DND-41 (cell line): Measurements from ENCODE around the gene ADCY9.

ENCODE experiments used
- ATAC-seq: fragments of 200-7000 bp; cut with Tn5 transposase; 3 replicates; pipeline ENCODE4 v1.9.1; 2021; ENCODE audit warnings: low read depth; ENCODE audit not compliant: insufficient read depth
- DNase-seq: peaks from one replicate; pipeline ENCODE4 v3.0.0-alpha.2; 2020
- H2AFZ ChIP-seq: 2 replicates; pipeline ENCODE4 v1.6.0; 2012; ENCODE audit warnings: low read depth, low read length
- H3K27ac ChIP-seq: 2 replicates; pipeline ENCODE4 v1.5.1; 2012; ENCODE audit warnings: low read length, inconsistent platforms
- H3K27me3 ChIP-seq: fragments of 200-600 bp; sonication (generic); 2 replicates; pipeline ENCODE4 v1.6.0; 2012; ENCODE audit warnings: low read length, mild to moderate bottlenecking, inconsistent platforms; ENCODE audit not compliant: insufficient read depth, poor library complexity
- H3K36me3 ChIP-seq: 2 replicates; pipeline ENCODE4 v1.5.1; 2012; ENCODE audit warnings: low read length, inconsistent platforms; ENCODE audit not compliant: insufficient read depth
- H3K4me1 ChIP-seq: 2 replicates; pipeline ENCODE4 v1.5.1; 2012; ENCODE audit warnings: mild to moderate bottlenecking, low read length; ENCODE audit not compliant: insufficient read depth
- H3K4me2 ChIP-seq: 2 replicates; pipeline ENCODE4 v1.6.0; 2012; ENCODE audit warnings: mild to moderate bottlenecking, moderate library complexity, low read length, inconsistent platforms; ENCODE audit not compliant: insufficient read depth
- H3K4me3 ChIP-seq, 2 experiments: fragments of 200-600 bp in 1 of 2; shearing (Covaris generic) in 1 of 2; 2 replicates each; pipeline ENCODE4 v1.5.1; 2012 to 2016; ENCODE audit warnings: inconsistent platforms in 2 of 2, low read length in 2 of 2, mild to moderate bottlenecking in 2 of 2, low read depth in 1 of 2, moderate library complexity in 1 of 2
- H3K79me2 ChIP-seq: 2 replicates; pipeline ENCODE4 v1.6.0; 2012; ENCODE audit warnings: low read length, inconsistent platforms; ENCODE audit not compliant: insufficient read depth
- H3K9ac ChIP-seq: 2 replicates; pipeline ENCODE4 v1.6.0; 2012; ENCODE audit warnings: low read depth, mild to moderate bottlenecking, inconsistent platforms, low read length, moderate library complexity
- H3K9me3 ChIP-seq: 2 replicates; pipeline ENCODE4 v1.5.1; 2012; ENCODE audit warnings: low read length, moderate library complexity, mild to moderate bottlenecking, inconsistent platforms; ENCODE audit not compliant: insufficient read depth, severe bottlenecking
- H4K20me1 ChIP-seq: 2 replicates; pipeline ENCODE4 v1.6.0; 2012; ENCODE audit warnings: low read length; ENCODE audit not compliant: insufficient read depth
- EZH2 ChIP-seq: IDR thresholded peaks from 3 replicates; pipeline ENCODE4 v1.6.1; 2012; ENCODE audit warnings: borderline replicate concordance, low read depth, mild to moderate bottlenecking, moderate library complexity, low read length, inconsistent platforms; ENCODE audit not compliant: severe bottlenecking
- TF ChIP-seq, protein P1 (sequence below): IDR thresholded peaks from 2 replicates; pipeline ENCODE4 v1.5.1; 2012; ENCODE audit warnings: borderline replicate concordance, low read length, moderate library complexity, mild to moderate bottlenecking; ENCODE audit not compliant: poor library complexity, severe bottlenecking; ENCODE audit errors: extremely low read depth

ADCY9 gene

DNA sequence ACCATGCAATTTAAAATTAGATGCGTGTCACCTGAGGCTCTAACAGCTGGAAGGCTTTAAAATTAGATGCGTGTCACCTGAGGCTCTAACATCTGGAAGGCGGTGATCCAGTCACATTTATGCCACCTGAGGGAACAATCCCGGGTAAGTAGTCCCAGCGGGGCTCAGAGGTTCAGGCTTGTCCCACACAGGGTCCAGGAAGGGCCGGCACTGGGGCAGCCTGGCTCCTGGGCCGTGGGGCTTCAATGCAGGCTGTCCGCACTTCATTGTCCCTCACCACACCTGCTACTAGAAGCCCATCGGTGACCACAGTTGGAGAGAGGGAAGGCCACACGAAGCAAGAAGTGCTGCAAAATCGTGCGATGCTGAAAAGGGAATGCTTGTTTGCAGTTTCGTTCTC is 15.4 kb upstream of the ADCY9 start:
- no peaks in the 10 kb centered on the region for H4K20me1 ChIP-seq
- no peak overlapping the region for H3K4me2 ChIP-seq
- no peak overlapping the region for H3K9ac ChIP-seq
- no peak for TF ChIP-seq EZH2
- TF ChIP-seq, protein P1, sequence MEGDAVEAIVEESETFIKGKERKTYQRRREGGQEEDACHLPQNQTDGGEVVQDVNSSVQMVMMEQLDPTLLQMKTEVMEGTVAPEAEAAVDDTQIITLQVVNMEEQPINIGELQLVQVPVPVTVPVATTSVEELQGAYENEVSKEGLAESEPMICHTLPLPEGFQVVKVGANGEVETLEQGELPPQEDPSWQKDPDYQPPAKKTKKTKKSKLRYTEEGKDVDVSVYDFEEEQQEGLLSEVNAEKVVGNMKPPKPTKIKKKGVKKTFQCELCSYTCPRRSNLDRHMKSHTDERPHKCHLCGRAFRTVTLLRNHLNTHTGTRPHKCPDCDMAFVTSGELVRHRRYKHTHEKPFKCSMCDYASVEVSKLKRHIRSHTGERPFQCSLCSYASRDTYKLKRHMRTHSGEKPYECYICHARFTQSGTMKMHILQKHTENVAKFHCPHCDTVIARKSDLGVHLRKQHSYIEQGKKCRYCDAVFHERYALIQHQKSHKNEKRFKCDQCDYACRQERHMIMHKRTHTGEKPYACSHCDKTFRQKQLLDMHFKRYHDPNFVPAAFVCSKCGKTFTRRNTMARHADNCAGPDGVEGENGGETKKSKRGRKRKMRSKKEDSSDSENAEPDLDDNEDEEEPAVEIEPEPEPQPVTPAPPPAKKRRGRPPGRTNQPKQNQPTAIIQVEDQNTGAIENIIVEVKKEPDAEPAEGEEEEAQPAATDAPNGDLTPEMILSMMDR: no peak
- H3K36me3 ChIP-seq: no peaks in the 10 kb centered on the region
- ATAC-seq (no peak), DNase-seq (no peak)
- no peaks in the 10 kb centered on the region for H3K4me1 ChIP-seq
- no peaks in the 10 kb centered on the region for H3K9me3 ChIP-seq
- H3K79me2 ChIP-seq: no peaks in the 10 kb centered on the region
- no peak overlapping the region for H3K4me3 ChIP-seq
- no peak overlapping the region for H3K27ac ChIP-seq
- no peak overlapping the region for H2AFZ ChIP-seq
- no peaks in the 10 kb centered on the region for H3K27me3 ChIP-seq

DNA sequence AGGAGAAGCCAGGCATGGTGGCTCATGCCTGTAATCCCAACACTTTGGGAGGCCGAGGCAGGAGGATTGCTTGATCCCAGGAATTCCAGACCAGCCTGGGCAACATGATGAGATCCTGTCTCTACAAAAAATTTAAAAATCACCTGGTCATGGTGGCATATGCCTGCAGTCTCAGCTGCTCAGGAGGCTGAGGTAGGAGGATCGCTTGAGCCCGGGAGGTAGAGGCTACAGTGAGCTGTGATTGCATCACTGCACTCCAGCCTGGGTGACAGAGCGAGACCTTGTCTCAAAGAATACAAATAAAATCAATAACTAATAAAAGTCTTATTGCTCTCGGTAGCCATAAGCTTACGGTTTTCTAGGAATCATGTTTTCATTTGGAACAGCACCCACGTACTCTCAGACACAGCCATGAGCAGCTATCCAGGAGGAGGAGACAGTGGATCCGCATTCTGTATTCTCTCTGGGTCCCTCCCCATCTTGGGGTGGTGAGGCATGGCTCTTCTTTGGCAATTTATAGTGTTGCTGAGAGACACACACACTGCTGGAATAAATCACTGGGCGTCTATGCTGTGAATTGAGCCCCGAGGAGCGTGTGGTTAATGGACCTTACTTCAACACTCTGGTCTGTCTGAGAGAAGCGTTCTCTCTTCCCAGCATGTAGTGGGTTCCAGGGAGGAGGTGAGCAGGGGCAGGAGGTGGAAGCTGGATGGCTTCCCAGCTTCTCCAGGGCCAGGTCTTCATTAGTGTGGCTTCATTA is 8.5 kb upstream of the ADCY9 start:
- H2AFZ ChIP-seq: no peak overlapping the region
- ATAC-seq: no peak
- no peak for DNase-seq
- no peaks in the 10 kb centered on the region for H3K79me2 ChIP-seq
- TF ChIP-seq, protein P1: no peak
- no peak for TF ChIP-seq EZH2
- no peaks in the 10 kb centered on the region for H3K36me3 ChIP-seq
- H3K4me2 ChIP-seq: no peak overlapping the region
- H4K20me1 ChIP-seq: no peaks in the 10 kb centered on the region
- H3K4me1 ChIP-seq: no peaks in the 10 kb centered on the region
- no peak overlapping the region for H3K4me3 ChIP-seq
- H3K27me3 ChIP-seq: no peaks in the 10 kb centered on the region
- H3K9me3 ChIP-seq: no peaks in the 10 kb centered on the region
- H3K9ac ChIP-seq: no peak overlapping the region
- no peak overlapping the region for H3K27ac ChIP-seq

DNA sequence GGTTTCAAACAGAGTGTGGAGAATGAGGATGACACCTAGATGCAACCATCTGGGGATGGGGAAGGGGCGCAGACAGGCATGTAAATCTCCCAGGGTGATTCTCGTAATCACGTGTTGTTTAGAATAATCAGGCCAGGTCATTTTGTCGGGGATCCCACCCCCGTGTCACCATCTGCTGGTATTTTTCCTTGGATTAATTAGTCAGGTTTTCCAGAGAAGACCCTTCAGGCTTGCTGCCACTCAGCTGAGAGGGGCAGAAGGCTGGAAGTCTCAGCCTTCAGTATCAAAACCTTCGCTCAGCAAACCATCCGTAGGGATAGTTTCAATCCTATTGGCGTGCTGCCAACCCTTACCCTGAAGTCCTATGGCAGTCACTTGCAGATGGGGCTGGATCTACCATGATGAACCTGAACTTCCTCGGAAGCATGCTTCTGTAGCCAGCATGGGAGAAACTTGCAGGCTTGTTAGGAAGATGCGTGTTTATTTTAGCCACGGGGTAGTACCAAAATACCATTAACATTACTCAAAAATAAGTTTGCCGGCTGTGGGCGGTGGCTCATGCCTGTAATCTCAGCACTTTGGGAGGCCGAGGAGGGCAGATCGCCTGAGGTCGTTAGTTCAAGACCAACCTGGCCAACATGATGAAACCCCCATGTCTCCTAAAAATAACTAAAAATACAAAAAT is 7.5 kb upstream of the ADCY9 start:
- H3K27me3 ChIP-seq: no peaks in the 10 kb centered on the region
- no peak for DNase-seq
- no peak overlapping the region for H3K4me3 ChIP-seq
- no peak overlapping the region for H3K4me2 ChIP-seq
- TF ChIP-seq EZH2: no peak
- TF ChIP-seq, protein P1: no peak
- no peak overlapping the region for H3K9ac ChIP-seq
- ATAC-seq: no peak
- no peaks in the 10 kb centered on the region for H4K20me1 ChIP-seq
- no peaks in the 10 kb centered on the region for H3K79me2 ChIP-seq
- no peak overlapping the region for H2AFZ ChIP-seq
- H3K9me3 ChIP-seq: no peaks in the 10 kb centered on the region
- H3K27ac ChIP-seq: no peak overlapping the region
- no peaks in the 10 kb centered on the region for H3K4me1 ChIP-seq
- H3K36me3 ChIP-seq: no peaks in the 10 kb centered on the region

DNA sequence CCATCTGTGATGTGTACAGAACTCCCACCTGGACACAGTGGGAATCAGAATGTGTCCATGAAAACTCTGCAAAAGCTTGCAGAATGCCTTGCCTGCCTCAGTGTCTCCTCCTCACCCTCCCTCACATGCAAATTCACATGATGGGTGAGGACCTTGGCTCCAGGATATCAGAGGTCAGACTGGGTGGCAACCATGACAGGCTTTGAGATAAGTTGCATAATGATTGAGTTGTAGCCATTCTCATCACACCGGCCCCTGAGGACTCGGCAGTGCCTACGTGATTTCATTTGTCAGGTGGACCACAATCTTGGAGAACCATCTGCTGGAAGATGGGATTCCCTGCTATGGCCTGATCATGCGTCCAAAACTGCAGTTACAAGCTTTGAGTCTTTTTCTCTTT is 3.9 kb upstream of the ADCY9 start:
- Histone ChIP-seq H3K36me3 (no peaks in the 10 kb centered on the region), H3K4me2 (no peak overlapping the region), H3K79me2 (no peaks in the 10 kb centered on the region), H3K27me3 (no peaks in the 10 kb centered on the region), H3K27ac (no peak overlapping the region), H3K4me1 (no peaks in the 10 kb centered on the region), H2AFZ (no peak overlapping the region), H3K9ac (no peak overlapping the region), H3K9me3 (no peaks in the 10 kb centered on the region), H4K20me1 (no peaks in the 10 kb centered on the region), H3K4me3 (no peak overlapping the region)
- no peak for ATAC-seq
- TF ChIP-seq EZH2: no peak
- TF ChIP-seq, protein P1: no peak
- no peak for DNase-seq
